HG03139 (cell line): Measurements from ENCODE around the gene MYO1D.

Experiments used
- ATAC-seq: cut with Tn5 transposase; IDR thresholded peaks from one replicate; pipeline ENCODE4 v1.9.1; 2021; ENCODE audit not compliant: unreplicated experiment

The MYO1D gene

DNA sequence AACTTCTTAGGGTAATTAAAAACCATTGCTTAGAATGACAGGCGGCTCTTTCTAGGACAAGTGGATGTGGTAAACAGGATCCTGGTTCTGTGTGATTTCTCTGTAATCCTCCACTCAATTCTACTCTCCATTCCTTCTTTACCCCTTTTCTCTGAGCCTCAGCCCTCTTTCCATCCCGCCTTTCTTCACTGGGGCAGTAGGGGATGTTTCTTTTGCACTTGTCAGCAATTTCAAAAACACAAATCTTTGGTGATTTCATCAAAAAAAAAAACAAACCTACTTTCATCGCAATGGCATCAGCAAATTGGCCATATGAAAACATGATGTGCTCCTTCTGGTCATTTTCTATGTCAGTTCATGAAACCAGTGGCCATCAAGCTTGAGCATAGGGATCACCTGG, 285.5 kb downstream of the MYO1D start:
- ATAC-seq, result no peak

DNA sequence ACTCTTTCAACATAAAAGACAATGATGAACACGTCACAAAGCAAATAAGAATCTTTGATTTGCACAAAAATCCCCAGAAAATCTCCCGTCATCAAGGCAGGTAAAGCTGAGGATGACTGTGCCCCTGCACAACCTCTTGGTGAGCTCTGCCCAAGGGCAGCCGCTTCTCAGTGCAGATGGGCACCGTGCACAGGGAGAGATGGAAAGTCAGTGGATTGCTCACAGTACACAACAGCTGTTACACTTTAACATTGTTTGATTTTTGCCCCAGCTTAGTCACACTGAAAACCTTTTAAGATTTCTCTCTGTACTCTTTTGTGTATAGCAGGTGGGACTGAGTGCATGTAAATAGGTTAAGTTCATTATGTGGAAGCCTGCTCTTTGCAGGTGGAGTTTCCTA, 285.9 kb downstream of the MYO1D start:
- no peak for ATAC-seq

- no peak for ATAC-seq
Observed at GRCh38 chr17:32588982-32589381, 287.9 kb downstream of the MYO1D start.

GRCh38 chr17:32588135-32588534, 288.8 kb downstream of the MYO1D start:
- ATAC-seq, result no peak

GRCh38 chr17:32586666-32587065, 290.3 kb downstream of the MYO1D start:
- ATAC-seq, result no peak

GRCh38 chr17:32584792-32585191, 292.1 kb downstream of the MYO1D start:
- ATAC-seq, result no peak

GRCh38 chr17:32583053-32583452, 293.9 kb downstream of the MYO1D start:
- ATAC-seq, result no peak

- no peak for ATAC-seq
Observed at GRCh38 chr17:32575852-32576251, 301.1 kb downstream of the MYO1D start.

- ATAC-seq, result no peak
Observed at GRCh38 chr17:32570081-32570396, 306.9 kb downstream of the MYO1D start.

DNA sequence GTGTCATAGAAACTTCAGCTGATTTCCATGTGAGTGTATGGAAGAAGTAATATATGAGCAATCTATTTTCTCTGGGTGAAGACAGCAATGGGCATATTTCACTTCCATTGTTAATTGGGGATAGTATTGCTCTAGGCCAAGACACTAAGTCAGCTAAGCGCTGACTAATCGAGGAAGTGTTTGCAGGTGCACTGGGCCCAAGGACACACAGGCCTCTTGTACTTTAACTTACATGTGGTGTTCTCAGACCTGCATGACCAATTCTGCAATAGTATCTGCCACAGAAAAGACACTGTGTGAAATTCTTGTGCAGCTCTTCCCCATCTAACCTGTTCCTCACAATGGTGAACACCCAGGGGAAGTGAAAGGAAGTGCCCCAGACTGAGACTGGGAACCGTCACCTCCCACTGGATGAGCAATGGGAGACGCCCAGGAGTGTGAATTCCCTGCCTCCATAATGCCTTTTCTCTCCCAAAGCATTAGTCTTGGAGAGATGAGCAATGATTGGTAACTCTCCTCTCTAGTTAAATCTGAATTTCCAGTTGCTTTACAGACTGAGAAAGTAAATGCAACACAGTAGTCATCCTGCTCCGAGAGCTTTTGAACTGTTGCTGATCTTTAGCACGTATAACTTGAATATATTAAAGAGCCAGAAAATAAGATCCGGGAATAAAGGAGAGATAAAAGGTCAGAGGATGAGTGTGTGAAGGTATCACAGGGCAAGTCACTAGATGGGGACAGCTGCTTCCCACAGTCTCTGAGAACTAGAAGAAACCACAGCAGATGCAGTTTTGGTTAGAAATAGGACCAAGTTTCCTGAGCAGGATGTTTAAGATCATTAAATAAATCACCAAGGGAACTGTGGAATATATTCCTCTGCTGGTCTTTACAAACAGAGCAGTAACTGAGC, 307.5 kb downstream of the MYO1D start:
- no peak for ATAC-seq

- no peak for ATAC-seq
Observed at GRCh38 chr17:32568705-32569104, 308.2 kb downstream of the MYO1D start.

GRCh38 chr17:32567511-32567910, 309.4 kb downstream of the MYO1D start:
- no peak for ATAC-seq

- no peak for ATAC-seq
Observed at GRCh38 chr17:32567086-32567485, 309.8 kb downstream of the MYO1D start.

DNA sequence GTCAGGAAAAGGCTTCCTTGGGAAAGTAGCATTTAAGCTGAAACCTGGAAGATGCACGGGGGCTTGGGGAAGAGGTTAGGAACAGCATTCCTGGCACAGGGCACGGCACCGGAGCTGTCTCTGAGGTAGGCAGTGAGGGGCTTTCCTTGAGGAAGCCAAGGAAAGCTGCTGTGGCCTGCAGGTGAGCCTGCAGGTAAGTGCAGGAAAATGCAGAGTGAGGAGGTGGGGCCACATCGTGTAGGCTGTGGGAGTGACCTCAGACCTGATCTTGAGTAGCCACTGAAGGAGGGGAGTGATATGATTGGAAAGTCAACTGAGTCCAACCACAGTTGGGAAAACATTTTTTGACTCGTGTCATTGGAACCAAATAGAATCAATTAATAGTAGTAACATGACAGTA, 310.6 kb downstream of the MYO1D start:
- ATAC-seq, result no peak

- no peak for ATAC-seq
Observed at GRCh38 chr17:32565401-32565800, 311.5 kb downstream of the MYO1D start.

DNA sequence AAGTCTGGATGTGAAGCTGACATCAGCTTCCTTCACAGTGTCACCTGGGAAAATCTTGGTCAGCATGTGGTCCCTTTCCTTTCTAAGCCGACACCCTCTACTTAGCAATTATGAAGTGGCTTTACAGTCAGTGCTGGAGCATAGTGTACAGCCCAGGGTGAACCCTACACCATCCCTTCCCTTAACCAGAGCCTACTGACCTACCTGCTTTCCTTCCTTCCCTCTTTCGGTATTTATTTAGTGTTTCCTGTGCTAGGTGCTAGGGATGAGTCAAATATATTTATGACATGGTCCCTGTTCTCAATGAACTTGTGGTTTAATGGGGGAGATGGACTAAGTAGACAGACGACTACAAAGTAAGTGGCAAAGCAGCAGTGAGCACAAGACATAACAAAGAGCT, 312.6 kb downstream of the MYO1D start:
- ATAC-seq, result no peak

- no peak for ATAC-seq
Observed at GRCh38 chr17:32563583-32563982, 313.3 kb downstream of the MYO1D start.

DNA sequence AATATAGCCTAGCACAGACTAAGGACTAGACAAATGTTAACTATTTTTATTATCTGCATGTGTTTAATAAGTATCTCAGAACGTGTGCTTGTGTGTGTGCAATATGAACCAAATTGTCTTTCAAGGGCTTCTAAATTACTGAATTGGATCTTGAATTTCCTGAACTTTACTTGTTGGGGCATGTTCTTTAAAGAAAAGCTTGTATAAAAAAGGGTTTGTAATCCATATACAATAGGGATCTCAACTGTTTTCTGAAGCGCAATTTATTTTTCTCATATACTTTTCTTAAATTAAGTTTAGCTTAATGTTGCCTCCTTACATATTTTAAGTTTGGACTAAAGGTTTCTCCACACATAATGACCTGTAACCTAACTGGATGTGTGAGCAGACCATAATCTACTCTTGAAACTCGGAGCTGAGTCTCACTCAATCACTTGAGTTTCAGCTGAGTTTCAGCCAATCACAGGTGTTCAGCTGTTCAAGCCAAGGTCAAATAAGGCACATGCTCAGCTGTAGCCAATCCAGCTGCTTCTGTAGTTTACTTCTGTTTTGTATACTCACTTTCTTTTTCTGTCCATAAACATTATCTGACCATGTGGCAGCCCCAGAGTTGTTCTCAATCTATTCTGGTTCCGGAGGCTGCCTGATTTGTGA, 317.8 kb downstream of the MYO1D start:
- ATAC-seq, result peak; percentile 68

DNA sequence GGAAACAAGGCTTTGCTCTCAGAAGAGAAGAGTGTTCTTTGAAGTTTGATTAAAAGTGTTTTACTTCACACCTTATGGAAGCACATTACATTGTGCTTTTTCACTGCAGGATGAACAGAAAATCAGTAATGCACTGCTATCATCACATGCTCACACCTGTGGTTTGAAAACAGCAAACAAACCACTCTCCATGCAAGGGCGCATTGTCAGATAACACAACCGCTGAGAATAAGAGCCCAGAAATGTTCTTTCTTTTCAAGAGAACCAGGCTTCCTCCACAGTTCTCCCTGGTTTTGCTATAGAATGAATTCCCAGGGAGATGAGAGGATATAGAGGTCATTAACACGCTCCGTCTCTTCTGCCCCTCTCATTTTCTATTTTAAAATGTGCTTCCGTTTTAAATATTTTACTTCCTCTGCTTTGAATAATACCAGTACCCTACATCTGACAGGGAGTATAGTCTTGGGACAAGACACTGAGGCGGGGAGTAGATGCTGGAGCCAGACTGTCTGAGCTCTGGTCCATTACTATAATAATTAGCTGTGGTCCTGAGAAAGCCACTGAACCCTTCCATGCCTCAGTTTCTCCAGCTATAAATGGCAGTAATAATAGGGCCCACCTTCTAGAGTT, 318.5 kb downstream of the MYO1D start:
- ATAC-seq, result no peak

- no peak for ATAC-seq
Observed at GRCh38 chr17:32555611-32556310, 321.2 kb downstream of the MYO1D start.

- ATAC-seq, result no peak
Observed at GRCh38 chr17:32553168-32553567, 323.8 kb downstream of the MYO1D start.

GRCh38 chr17:32552280-32552679, 324.6 kb downstream of the MYO1D start:
- no peak for ATAC-seq
